Measurements from ENCODE around the gene RAD18.

RAD18 gene

GRCh38 chr3:8942746-8943488, 20.4 kb downstream of the RAD18 start:
- no peak overlapping the region for H3K4me3 ChIP-seq (ENCODE audit: insufficient read depth, low read depth, low read length)
- H3K27ac ChIP-seq (ENCODE audit: insufficient read depth, low read depth, low read length, poor library complexity, severe bottlenecking) = no peak overlapping the region
- H3K9me3 ChIP-seq (ENCODE audit: control insufficient read depth, low read length) = no peaks in the 10 kb centered on the region
- no peaks in the 10 kb centered on the region for H3K4me1 ChIP-seq (ENCODE audit: control insufficient read depth, insufficient read depth, low read length)
- H3K27me3 ChIP-seq (ENCODE audit: control insufficient read depth, insufficient read depth, low read length, poor library complexity, severe bottlenecking) = no peaks in the 10 kb centered on the region
- peaks cover 46% of the 10 kb centered on the region for H3K36me3 ChIP-seq (ENCODE audit: control insufficient read depth, insufficient read depth, low read length)
- 94 to 95% methylated on average over 3 to 4 of the region's 4 CpGs for WGBS, 2 experiments

GRCh38 chr3:8942115-8942514, 21.2 kb downstream of the RAD18 start:
- H3K27ac ChIP-seq (ENCODE audit: insufficient read depth, low read depth, low read length, poor library complexity, severe bottlenecking) = no peak overlapping the region
- no peak overlapping the region for H3K4me3 ChIP-seq (ENCODE audit: insufficient read depth, low read depth, low read length)
- no peaks in the 10 kb centered on the region for H3K27me3 ChIP-seq (ENCODE audit: control insufficient read depth, insufficient read depth, low read length, poor library complexity, severe bottlenecking)
- H3K4me1 ChIP-seq (ENCODE audit: control insufficient read depth, insufficient read depth, low read length) = no peaks in the 10 kb centered on the region
- 94 to 96% methylated on average over 4 of the region's 4 CpGs for WGBS, 2 experiments
- peaks cover 46% of the 10 kb centered on the region for H3K36me3 ChIP-seq (ENCODE audit: control insufficient read depth, insufficient read depth, low read length)
- H3K9me3 ChIP-seq (ENCODE audit: control insufficient read depth, low read length) = no peaks in the 10 kb centered on the region

DNA sequence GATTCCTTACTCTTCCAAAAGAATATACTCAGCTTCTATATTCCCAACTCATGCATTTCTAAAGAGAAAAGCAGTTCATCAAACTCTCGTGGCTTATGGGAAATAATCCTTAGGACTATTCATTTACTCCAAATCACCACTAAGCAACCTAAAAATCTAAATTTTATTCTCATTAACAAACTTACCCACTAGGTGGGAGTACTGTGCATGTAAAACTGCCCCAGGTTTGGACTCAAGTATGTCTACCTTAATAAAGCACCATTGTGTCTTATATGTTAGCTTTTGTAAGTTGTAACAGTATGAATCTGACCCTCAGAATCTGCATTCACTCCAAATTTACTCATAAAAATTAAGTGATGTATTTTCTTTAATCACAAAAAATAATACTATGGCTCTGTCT, 25.3 kb downstream of the RAD18 start:
- WGBS, 2 experiments = 96 to 97% methylated on average over 1 of the region's 1 CpG
- Histone ChIP-seq H3K27ac (ENCODE audit: insufficient read depth, low read depth, low read length, poor library complexity, severe bottlenecking) (no peak overlapping the region), H3K4me1 (ENCODE audit: control insufficient read depth, insufficient read depth, low read length) (no peaks in the 10 kb centered on the region), H3K36me3 (ENCODE audit: control insufficient read depth, insufficient read depth, low read length) (peaks cover 27% of the 10 kb centered on the region), H3K4me3 (ENCODE audit: insufficient read depth, low read depth, low read length) (no peak overlapping the region), H3K27me3 (ENCODE audit: control insufficient read depth, insufficient read depth, low read length, poor library complexity, severe bottlenecking) (no peaks in the 10 kb centered on the region), H3K9me3 (ENCODE audit: control insufficient read depth, low read length) (no peaks in the 10 kb centered on the region)

DNA sequence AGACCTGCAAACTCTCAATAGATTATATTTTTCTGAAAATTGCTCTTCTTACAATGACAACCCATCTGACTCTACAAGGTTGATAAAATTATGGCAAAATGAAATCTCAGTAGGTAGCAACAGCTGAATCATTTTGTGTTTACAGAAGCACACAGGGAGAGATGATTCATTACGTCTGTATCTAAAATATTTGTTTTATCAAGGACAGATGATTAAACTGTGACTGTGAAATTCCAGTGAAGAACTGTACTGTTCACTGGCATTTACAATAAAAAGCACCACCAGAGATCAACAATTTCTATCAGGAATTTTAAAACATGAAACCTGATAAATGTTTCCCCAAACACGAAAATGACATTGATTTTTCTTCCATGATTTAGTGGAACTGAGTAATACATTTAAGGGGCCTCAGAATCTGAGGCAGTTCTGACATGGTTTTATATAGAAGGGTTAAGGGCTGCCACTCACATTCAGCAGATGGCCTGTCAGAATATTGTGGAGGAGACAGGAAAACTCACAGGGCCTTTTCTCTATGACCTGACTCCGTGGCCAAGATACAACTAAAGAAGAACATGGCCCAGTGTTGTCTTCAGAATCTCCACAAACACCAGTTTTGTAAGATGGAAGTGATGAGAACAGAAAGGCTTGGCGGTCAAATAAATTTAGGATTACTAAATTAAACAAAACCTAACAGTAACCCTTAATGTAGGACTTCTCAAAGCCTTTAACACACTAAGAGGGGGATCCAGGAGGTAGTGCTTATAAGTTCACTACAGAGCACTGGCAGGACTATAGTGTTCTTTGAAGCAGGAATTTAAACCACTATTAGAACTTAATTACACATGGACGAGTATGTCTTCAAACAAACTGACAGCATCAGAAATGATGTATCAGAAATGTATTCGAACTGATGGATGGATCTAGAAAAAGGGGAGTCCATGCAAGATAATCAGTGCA, 25.9 kb downstream of the RAD18 start:
- H3K9me3 ChIP-seq (ENCODE audit: control insufficient read depth, low read length) = no peaks in the 10 kb centered on the region
- H3K27ac ChIP-seq (ENCODE audit: insufficient read depth, low read depth, low read length, poor library complexity, severe bottlenecking) = no peak overlapping the region
- 77 to 90% methylated on average over 5 to 6 of the region's 6 CpGs for whole genome bisulfite sequencing, 2 experiments
- H3K4me3 ChIP-seq (ENCODE audit: insufficient read depth, low read depth, low read length) = no peak overlapping the region
- H3K27me3 ChIP-seq (ENCODE audit: control insufficient read depth, insufficient read depth, low read length, poor library complexity, severe bottlenecking) = no peaks in the 10 kb centered on the region
- H3K36me3 ChIP-seq (ENCODE audit: control insufficient read depth, insufficient read depth, low read length) = peaks cover 20% of the 10 kb centered on the region
- H3K4me1 ChIP-seq (ENCODE audit: control insufficient read depth, insufficient read depth, low read length) = no peaks in the 10 kb centered on the region

DNA sequence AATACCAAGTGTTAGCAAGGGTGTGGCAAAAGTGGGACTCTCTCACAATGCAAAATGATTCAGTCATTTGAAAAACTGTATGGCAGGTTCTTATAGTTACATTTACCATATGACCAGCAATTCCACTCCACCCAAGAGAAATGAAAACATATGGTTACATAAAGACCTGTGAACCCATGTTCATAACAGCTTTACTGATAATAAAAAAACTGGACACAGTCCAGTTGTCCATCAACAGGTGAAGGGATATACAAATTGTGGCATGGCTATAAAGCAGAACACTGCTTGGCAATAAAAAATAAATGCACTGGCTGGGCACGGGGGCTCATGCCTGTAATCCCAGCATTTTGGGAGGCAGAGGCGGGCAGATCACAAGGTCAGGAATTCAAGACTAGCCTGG, 30.8 kb downstream of the RAD18 start:
- H3K27me3 ChIP-seq (ENCODE audit: control insufficient read depth, insufficient read depth, low read length, poor library complexity, severe bottlenecking) = no peaks in the 10 kb centered on the region
- WGBS, 2 experiments = 86 to 97% methylated on average over 2 of the region's 2 CpGs
- no peaks in the 10 kb centered on the region for H3K36me3 ChIP-seq (ENCODE audit: control insufficient read depth, insufficient read depth, low read length)

DNA sequence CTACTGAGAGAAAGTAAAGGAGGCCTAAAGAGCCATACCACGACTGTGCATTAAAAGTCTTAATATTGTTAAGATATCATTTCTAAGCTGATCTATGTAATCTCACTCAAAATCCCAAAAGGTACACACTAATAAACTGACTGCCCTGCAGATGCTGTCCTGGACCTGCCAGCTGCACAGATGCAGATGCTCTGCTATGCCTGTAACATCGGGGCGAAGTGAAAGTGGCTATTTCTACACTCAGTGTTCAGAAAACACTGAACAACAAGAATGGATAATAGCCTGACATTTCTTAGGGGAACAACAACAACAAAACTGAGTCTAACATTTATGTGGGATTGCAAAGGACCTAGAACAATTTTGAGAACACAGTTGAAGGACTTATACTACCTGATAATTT, 31.9 kb downstream of the RAD18 start:
- Histone ChIP-seq H3K36me3 (ENCODE audit: control insufficient read depth, insufficient read depth, low read length) (no peaks in the 10 kb centered on the region), H3K9me3 (ENCODE audit: control insufficient read depth, low read length) (no peaks in the 10 kb centered on the region), H3K4me3 (ENCODE audit: insufficient read depth, low read depth, low read length) (no peak overlapping the region), H3K27ac (ENCODE audit: insufficient read depth, low read depth, low read length, poor library complexity, severe bottlenecking) (no peak overlapping the region), H3K4me1 (ENCODE audit: control insufficient read depth, insufficient read depth, low read length) (no peaks in the 10 kb centered on the region), H3K27me3 (ENCODE audit: control insufficient read depth, insufficient read depth, low read length, poor library complexity, severe bottlenecking) (no peaks in the 10 kb centered on the region)
- WGBS, 2 experiments = 95 to 100% methylated on average over 2 to 3 of the region's 3 CpGs

More for the DNA sequence above, 30.8 kb downstream of the RAD18 start:
- H3K27ac ChIP-seq (ENCODE audit: insufficient read depth, low read depth, low read length, poor library complexity, severe bottlenecking) = no peak overlapping the region
- H3K4me3 ChIP-seq (ENCODE audit: insufficient read depth, low read depth, low read length) = no peak overlapping the region
- H3K9me3 ChIP-seq (ENCODE audit: control insufficient read depth, low read length) = no peaks in the 10 kb centered on the region
- H3K4me1 ChIP-seq (ENCODE audit: control insufficient read depth, insufficient read depth, low read length) = no peaks in the 10 kb centered on the region

DNA sequence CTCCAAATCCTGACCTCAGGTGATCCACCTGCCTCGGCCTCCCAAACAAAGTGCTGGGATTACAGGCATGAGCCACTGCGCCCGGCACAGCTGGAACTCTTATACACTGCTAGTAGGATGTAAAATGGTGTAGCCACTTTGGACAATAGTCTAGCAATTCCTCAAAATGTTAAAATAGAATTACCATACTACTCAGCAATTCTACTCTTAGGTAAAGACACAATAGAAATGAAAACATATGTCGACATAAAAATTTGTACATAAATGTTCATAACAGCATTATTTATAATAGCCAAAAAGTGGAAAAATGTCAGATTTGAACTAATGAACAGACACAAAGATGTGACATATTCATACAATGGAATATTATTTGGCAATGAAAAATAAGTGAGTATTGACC, 33.4 kb downstream of the RAD18 start:
- WGBS, 2 experiments = 79 to 92% methylated on average over 4 of the region's 4 CpGs
- Histone ChIP-seq H3K9me3 (ENCODE audit: control insufficient read depth, low read length) (no peaks in the 10 kb centered on the region), H3K36me3 (ENCODE audit: control insufficient read depth, insufficient read depth, low read length) (no peaks in the 10 kb centered on the region), H3K27ac (ENCODE audit: insufficient read depth, low read depth, low read length, poor library complexity, severe bottlenecking) (no peak overlapping the region), H3K4me3 (ENCODE audit: insufficient read depth, low read depth, low read length) (no peak overlapping the region), H3K4me1 (ENCODE audit: control insufficient read depth, insufficient read depth, low read length) (no peaks in the 10 kb centered on the region), H3K27me3 (ENCODE audit: control insufficient read depth, insufficient read depth, low read length, poor library complexity, severe bottlenecking) (no peaks in the 10 kb centered on the region)

DNA sequence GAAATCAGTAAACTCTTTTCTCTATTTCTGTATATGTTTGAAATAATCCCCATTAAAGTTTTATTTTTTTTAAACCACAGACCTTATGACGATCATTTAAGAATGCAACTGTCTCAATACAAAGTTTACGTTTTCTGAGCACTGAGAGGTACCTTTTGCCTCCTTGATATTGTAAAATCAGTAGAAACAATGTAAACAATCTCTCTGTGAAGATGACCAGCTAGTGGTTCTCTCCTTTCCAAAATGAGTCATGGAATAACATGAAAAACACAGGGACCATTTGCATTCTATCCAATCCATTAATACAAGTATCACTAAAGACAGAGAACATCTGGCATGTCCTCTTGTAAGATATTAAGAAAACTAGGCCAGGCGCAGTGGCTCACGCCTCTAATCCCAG, 48.8 kb downstream of the RAD18 start:
- Histone ChIP-seq H3K36me3 (ENCODE audit: control insufficient read depth, insufficient read depth, low read length) (no peaks in the 10 kb centered on the region), H3K27me3 (ENCODE audit: control insufficient read depth, insufficient read depth, low read length, poor library complexity, severe bottlenecking) (no peaks in the 10 kb centered on the region), H3K4me3 (ENCODE audit: insufficient read depth, low read depth, low read length) (no peak overlapping the region), H3K9me3 (ENCODE audit: control insufficient read depth, low read length) (no peaks in the 10 kb centered on the region), H3K27ac (ENCODE audit: insufficient read depth, low read depth, low read length, poor library complexity, severe bottlenecking) (no peak overlapping the region), H3K4me1 (ENCODE audit: control insufficient read depth, insufficient read depth, low read length) (no peaks in the 10 kb centered on the region)
- 94 to 99% methylated on average over 4 of the region's 4 CpGs for WGBS, 2 experiments

DNA sequence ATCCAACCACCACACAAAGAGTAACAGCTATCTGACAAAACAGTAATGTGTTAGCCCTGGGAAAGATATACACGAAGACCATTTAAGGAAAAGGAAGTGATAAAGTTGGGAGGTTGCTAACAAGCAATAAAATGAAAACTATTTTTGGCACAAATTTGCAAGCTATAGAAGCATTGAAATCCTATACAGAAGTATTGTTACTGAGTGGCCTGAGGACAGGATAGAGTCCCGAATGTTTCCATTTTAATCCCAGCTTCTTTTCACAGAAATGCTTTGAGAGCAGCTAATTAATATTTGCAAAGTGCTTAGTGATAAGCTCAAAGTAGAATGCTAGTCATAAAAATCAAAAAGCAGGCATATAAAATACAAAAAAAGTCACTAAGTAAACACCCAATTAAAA, 51.5 kb downstream of the RAD18 start:
- WGBS, 2 experiments = 95 to 97% methylated on average over 2 of the region's 2 CpGs
- Histone ChIP-seq H3K9me3 (ENCODE audit: control insufficient read depth, low read length) (no peaks in the 10 kb centered on the region), H3K4me3 (ENCODE audit: insufficient read depth, low read depth, low read length) (no peak overlapping the region), H3K27me3 (ENCODE audit: control insufficient read depth, insufficient read depth, low read length, poor library complexity, severe bottlenecking) (no peaks in the 10 kb centered on the region), H3K27ac (ENCODE audit: insufficient read depth, low read depth, low read length, poor library complexity, severe bottlenecking) (no peak overlapping the region), H3K36me3 (ENCODE audit: control insufficient read depth, insufficient read depth, low read length) (no peaks in the 10 kb centered on the region), H3K4me1 (ENCODE audit: control insufficient read depth, insufficient read depth, low read length) (no peaks in the 10 kb centered on the region)

DNA sequence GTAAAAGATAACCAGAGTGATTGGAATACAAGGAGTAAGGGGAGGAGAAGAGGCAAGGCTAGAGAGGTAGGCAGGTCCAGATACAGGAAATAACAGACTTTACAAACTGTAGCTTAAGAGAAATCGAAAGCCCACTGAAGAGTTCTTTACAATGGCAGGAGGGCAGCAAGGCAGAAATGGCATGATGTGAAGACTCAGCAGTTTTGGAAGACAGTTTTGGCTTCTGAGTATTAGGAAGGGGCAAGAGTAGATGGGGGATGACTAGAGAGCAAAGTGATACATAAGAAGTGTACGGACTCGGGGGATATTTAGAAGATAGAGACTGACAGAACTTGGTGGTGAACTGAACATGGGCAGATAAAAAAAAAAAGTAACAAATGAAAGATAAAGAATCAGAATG, 54.1 kb downstream of the RAD18 start:
- Histone ChIP-seq H3K9me3 (ENCODE audit: control insufficient read depth, low read length) (no peaks in the 10 kb centered on the region), H3K4me3 (ENCODE audit: insufficient read depth, low read depth, low read length) (no peak overlapping the region), H3K36me3 (ENCODE audit: control insufficient read depth, insufficient read depth, low read length) (no peaks in the 10 kb centered on the region), H3K4me1 (ENCODE audit: control insufficient read depth, insufficient read depth, low read length) (no peaks in the 10 kb centered on the region), H3K27me3 (ENCODE audit: control insufficient read depth, insufficient read depth, low read length, poor library complexity, severe bottlenecking) (no peaks in the 10 kb centered on the region), H3K27ac (ENCODE audit: insufficient read depth, low read depth, low read length, poor library complexity, severe bottlenecking) (no peak overlapping the region)
- 95 to 96% methylated on average over 3 of the region's 3 CpGs for WGBS, 2 experiments

Data from ectodermal cell (in vitro differentiated cells).